Hair follicle dermal papilla cell (primary cell): ENCODE measurements around the gene CDKN2AIP. TPM values are rescaled to one million over a fixed set of nuclear protein-coding genes. Genes with fewer than 3 reads are reported as not detected.

Source experiments
- total RNA-seq: library from RNA; depleted of rRNA; stranded (reverse); fragments of >200 nt; gene quantifications from 2 replicates; pipeline ENCODE4 v1.2.3, GENCODE V29; 2012

CDKN2AIP gene, protein sequence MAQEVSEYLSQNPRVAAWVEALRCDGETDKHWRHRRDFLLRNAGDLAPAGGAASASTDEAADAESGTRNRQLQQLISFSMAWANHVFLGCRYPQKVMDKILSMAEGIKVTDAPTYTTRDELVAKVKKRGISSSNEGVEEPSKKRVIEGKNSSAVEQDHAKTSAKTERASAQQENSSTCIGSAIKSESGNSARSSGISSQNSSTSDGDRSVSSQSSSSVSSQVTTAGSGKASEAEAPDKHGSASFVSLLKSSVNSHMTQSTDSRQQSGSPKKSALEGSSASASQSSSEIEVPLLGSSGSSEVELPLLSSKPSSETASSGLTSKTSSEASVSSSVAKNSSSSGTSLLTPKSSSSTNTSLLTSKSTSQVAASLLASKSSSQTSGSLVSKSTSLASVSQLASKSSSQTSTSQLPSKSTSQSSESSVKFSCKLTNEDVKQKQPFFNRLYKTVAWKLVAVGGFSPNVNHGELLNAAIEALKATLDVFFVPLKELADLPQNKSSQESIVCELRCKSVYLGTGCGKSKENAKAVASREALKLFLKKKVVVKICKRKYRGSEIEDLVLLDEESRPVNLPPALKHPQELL
- total RNA-seq = 15.8 and 17.7 TPM in 2 replicates

DNA sequence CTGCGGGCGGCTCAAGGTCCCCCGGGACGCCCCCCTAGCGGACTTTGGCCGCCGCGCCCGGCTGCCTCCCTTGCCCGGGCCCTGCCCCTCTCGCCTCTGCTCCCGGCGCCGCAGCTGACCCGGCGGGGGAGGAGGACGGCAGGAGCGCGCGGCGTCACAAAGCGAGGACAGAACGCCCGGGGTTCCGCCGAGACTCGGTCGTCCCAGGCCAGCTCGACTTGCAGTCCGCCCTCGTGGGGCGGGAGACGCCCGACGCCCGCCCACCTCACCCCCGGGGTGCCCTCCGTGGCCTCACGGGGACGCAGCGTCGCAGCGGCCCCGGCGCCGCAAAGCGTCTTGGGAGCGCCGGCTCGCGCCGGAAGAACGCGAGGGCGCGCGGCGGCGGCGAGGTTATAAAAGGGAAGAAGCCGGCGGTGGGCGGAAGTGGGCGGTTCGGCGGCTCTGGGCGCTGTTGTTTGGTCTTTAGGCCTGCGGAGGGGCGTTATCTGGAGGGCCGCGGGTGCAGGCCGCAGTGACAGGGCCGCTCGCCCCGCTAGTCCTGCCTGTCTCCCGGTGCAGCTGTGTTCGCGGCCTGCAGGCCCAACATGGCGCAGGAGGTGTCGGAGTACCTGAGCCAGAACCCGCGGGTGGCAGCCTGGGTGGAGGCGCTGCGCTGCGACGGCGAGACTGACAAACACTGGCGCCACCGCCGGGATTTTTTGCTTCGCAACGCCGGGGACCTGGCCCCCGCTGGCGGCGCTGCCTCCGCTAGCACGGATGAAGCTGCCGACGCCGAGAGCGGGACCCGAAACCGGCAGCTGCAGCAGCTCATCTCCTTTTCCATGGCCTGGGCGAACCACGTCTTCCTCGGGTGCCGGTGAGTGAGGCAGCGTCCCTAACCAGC lies at the start of gene CDKN2AIP:
Gene CDKN2AIP (plus strand): TSS at position 423 of the 883 bp plus-strand sequence. CDS start 162 bp downstream, at position 585.

Other genes starting within 250 kb of the CDKN2AIP start
- gene CLDN22, start 124.4 kb upstream of the CDKN2AIP start, total RNA-seq = under 0.01 TPM in 2 replicates
- gene CLDN24, start 122.2 kb upstream of the CDKN2AIP start, total RNA-seq = not detected in 2 replicates
- 6.6 and 7.1 TPM in 2 replicates for gene ING2, start 60.4 kb downstream of the CDKN2AIP start, total RNA-seq
- gene RWDD4, start 214.5 kb downstream of the CDKN2AIP start, total RNA-seq = 19.1 and 19.9 TPM in 2 replicates
- gene TRAPPC11, start 214.7 kb downstream of the CDKN2AIP start, total RNA-seq = 39.6 and 45.4 TPM in 2 replicates